ENCODE measurements around the gene AEBP1.

The AEBP1 gene

GRCh38 chr7:44145479-44145968, 41.4 kb downstream of the AEBP1 start:
- no peak for DNase-seq

GRCh38 chr7:44145969-44146911, 42.1 kb downstream of the AEBP1 start:
- no peak for DNase-seq

- peak; percentile 92 for DNase-seq
Measured at GRCh38 chr7:44147026-44147991, 43.2 kb downstream of the AEBP1 start.

- DNase-seq, result no peak
Measured at GRCh38 chr7:44148166-44148565, 44.0 kb downstream of the AEBP1 start.

GRCh38 chr7:44148961-44149536, 44.9 kb downstream of the AEBP1 start:
- peak; percentile 53 for DNase-seq

- DNase-seq, result no peak
Measured at GRCh38 chr7:44149571-44150465, 45.7 kb downstream of the AEBP1 start.

GRCh38 chr7:44150466-44150832, 46.3 kb downstream of the AEBP1 start:
- no peak for DNase-seq

- no peak for DNase-seq
Measured at GRCh38 chr7:44150966-44151941, 47.1 kb downstream of the AEBP1 start.

- DNase-seq, result no peak
Measured at GRCh38 chr7:44151956-44152355, 47.8 kb downstream of the AEBP1 start.

GRCh38 chr7:44152971-44153947, 49.1 kb downstream of the AEBP1 start:
- DNase-seq, result no peak

- no peak for DNase-seq
Measured at GRCh38 chr7:44153948-44154335, 49.8 kb downstream of the AEBP1 start.

GRCh38 chr7:44154703-44155102, 50.6 kb downstream of the AEBP1 start:
- no peak for DNase-seq

GRCh38 chr7:44155191-44156185, 51.3 kb downstream of the AEBP1 start:
- DNase-seq, result no peak

- DNase-seq, result no peak
Measured at GRCh38 chr7:44156453-44157010, 52.4 kb downstream of the AEBP1 start.

GRCh38 chr7:44157116-44158080, 53.3 kb downstream of the AEBP1 start:
- peak; percentile 38 for DNase-seq

GRCh38 chr7:44158096-44158872, 54.1 kb downstream of the AEBP1 start:
- DNase-seq, result no peak
